SK-N-SH (cell line): ENCODE data around the gene TNNC1. TPM values are rescaled to one million over a fixed set of nuclear protein-coding genes. Genes with fewer than 3 reads are reported as not detected.

Experiments
- CTCF ChIA-PET: fragments of 300-600, 350-600 bp; formaldehyde crosslinking; extraction: SDS; loops from one replicate; lab custom pipeline; 2021; lab: Yijun Ruan, JAX
- POLR2A ChIA-PET: fragments of 350-600 bp; sonication (Branson Sonifier 250); formaldehyde crosslinking; extraction: SDS; loops from one replicate; lab custom pipeline; 2020; ENCODE audit warnings: antibody characterized with exemption, inconsistent platforms; lab: Yijun Ruan, JAX
- DNase-seq: peaks from one replicate; pipeline ENCODE4 v3.0.0; 2012
- H2AFZ ChIP-seq: fragments of 200-600 bp; sonication (generic); 2 replicates; pipeline ENCODE4 v1.8.1; 2016; ENCODE audit warnings: antibody characterized with exemption, mild to moderate bottlenecking, low read depth
- H3F3A ChIP-seq: fragments of 200-600 bp; sonication (generic); replicated peaks from 2 replicates; pipeline ENCODE3; 2016; ENCODE audit warnings: antibody characterized with exemption, mild to moderate bottlenecking; ENCODE audit not compliant: insufficient read depth
- H3K27ac ChIP-seq, 2 experiments: fragments of 200-500 bp in 1 of 2; fragments of 200-600 bp in 1 of 2; sonication (Bioruptor generic) in 1 of 2; sonication (generic), shearing (Covaris generic) in 1 of 2; 2 replicates each; pipeline versions ENCODE4 v1.5.1 to v1.6.1; 2014 to 2016; ENCODE audit warnings: low read depth in 2 of 2, inconsistent platforms in 1 of 2, low read length in 1 of 2, mild to moderate bottlenecking in 1 of 2, mixed read lengths in 1 of 2
- H3K27me3 ChIP-seq: fragments of 200-600 bp; sonication (generic), shearing (Covaris generic); 2 replicates; pipeline ENCODE4 v1.6.1; 2016; ENCODE audit warnings: mixed run types; ENCODE audit not compliant: insufficient read depth
- H3K36me3 ChIP-seq, 2 experiments: fragments of 200-500 bp in 1 of 2; fragments of 200-600 bp in 1 of 2; sonication (Bioruptor generic) in 1 of 2; sonication (generic) in 1 of 2; replicated peaks in 1 of 2; 2 replicates each; pipeline versions ENCODE3 to v1.5.1; 2014 to 2016; ENCODE audit warnings: low read length in 1 of 2, mild to moderate bottlenecking in 1 of 2; ENCODE audit not compliant: insufficient read depth in 2 of 2, control insufficient read depth in 1 of 2
- H3K4me1 ChIP-seq, 2 experiments: fragments of 200-500 bp in 1 of 2; fragments of 200-600 bp in 1 of 2; sonication (Bioruptor generic) in 1 of 2; sonication (generic), shearing (Covaris generic) in 1 of 2; 2 replicates each; pipeline versions ENCODE4 v1.5.1 to v1.6.1; 2014 to 2016; ENCODE audit warnings: low read depth in 1 of 2, low read length in 1 of 2, mixed run types in 1 of 2; ENCODE audit not compliant: insufficient read depth in 2 of 2, control insufficient read depth in 1 of 2
- H3K4me2 ChIP-seq: fragments of 200-600 bp; sonication (generic), shearing (Covaris generic); 2 replicates; pipeline ENCODE4 v1.6.1; 2017; ENCODE audit warnings: mixed run types
- H3K4me3 ChIP-seq, 2 experiments: fragments of 200-500 bp in 1 of 2; fragments of 200-600 bp in 1 of 2; sonication (Bioruptor generic) in 1 of 2; sonication (generic), shearing (Covaris generic) in 1 of 2; 2 replicates each; pipeline versions ENCODE4 v1.5.1 to v1.8.1; 2014 to 2016; ENCODE audit warnings: low read depth in 2 of 2, inconsistent platforms in 1 of 2, low read length in 1 of 2, mild to moderate bottlenecking in 1 of 2, mixed read lengths in 1 of 2, moderate library complexity in 1 of 2
- H3K79me2 ChIP-seq: fragments of 200-600 bp; sonication (generic); 2 replicates; pipeline ENCODE4 v1.8.1; 2017; ENCODE audit warnings: mild to moderate bottlenecking; ENCODE audit not compliant: insufficient read depth
- H3K9ac ChIP-seq: fragments of 200-600 bp; sonication (generic); 2 replicates; pipeline ENCODE4 v1.6.1; 2017; ENCODE audit warnings: mixed run types
- H3K9me2 ChIP-seq: fragments of 200-600 bp; sonication (generic); 2 replicates; pipeline ENCODE4 v1.6.1; 2017; ENCODE audit warnings: mixed run types
- H3K9me3 ChIP-seq: fragments of 200-600 bp; sonication (generic); 2 replicates; pipeline ENCODE4 v1.6.1; 2017; ENCODE audit warnings: mixed run types, mild to moderate bottlenecking, moderate library complexity
- H4K20me1 ChIP-seq: fragments of 200-600 bp; sonication (generic); 2 replicates; pipeline ENCODE4 v1.6.1; 2017; ENCODE audit warnings: mild to moderate bottlenecking, mixed run types; ENCODE audit not compliant: insufficient read depth
- EP300 ChIP-seq, 2 experiments: IDR thresholded peaks; 2 replicates each; pipeline versions ENCODE4 v1.4.0 to v1.6.1; 2012; ENCODE audit warnings: borderline replicate concordance in 1 of 2, low read depth in 1 of 2, low read length in 1 of 2
- EZH2phosphoT487 ChIP-seq: fragments of 200-600 bp; sonication (generic); IDR thresholded peaks from 2 replicates; pipeline ENCODE4 v1.6.1; 2017; ENCODE audit warnings: low read depth, mixed run types, mild to moderate bottlenecking, antibody characterized with exemption, moderate library complexity, borderline replicate concordance
- FOSL2 ChIP-seq: IDR thresholded peaks from 2 replicates; pipeline ENCODE4 v1.4.0; 2012; ENCODE audit warnings: low read depth, mild to moderate bottlenecking, moderate library complexity, borderline replicate concordance
- GABPA ChIP-seq: IDR thresholded peaks from 2 replicates; pipeline ENCODE4 v1.4.0; 2012; ENCODE audit warnings: low read depth, mild to moderate bottlenecking
- MXI1 ChIP-seq: IDR thresholded peaks from 2 replicates; pipeline ENCODE4 v1.6.1; 2012; ENCODE audit warnings: mild to moderate bottlenecking, low read depth, low read length, improper control_type of control experiment
- NRF1 ChIP-seq: IDR thresholded peaks from 2 replicates; pipeline ENCODE4 v1.6.1; 2012; ENCODE audit warnings: low read depth, mild to moderate bottlenecking, low read length
- POLR2AphosphoS5 ChIP-seq: IDR thresholded peaks from 2 replicates; pipeline ENCODE4 v1.6.1; 2012; ENCODE audit warnings: low read depth, low read length
- RAD21 ChIP-seq: IDR thresholded peaks from 2 replicates; pipeline ENCODE4 v1.6.1; 2012; ENCODE audit warnings: mild to moderate bottlenecking, low read length
- RFX5 ChIP-seq: IDR thresholded peaks from 2 replicates; pipeline ENCODE4 v1.6.1; 2012; ENCODE audit warnings: mild to moderate bottlenecking, improper control_type of control experiment, low read length
- SMC3 ChIP-seq: IDR thresholded peaks from 2 replicates; pipeline ENCODE4 v1.6.1; 2012; ENCODE audit warnings: low read depth, low read length, improper control_type of control experiment
- TAF1 ChIP-seq: IDR thresholded peaks from 2 replicates; pipeline ENCODE4 v1.6.1; 2012; ENCODE audit warnings: low read depth, mild to moderate bottlenecking, low read length, moderate library complexity, borderline replicate concordance
- TCF12 ChIP-seq: IDR thresholded peaks from 2 replicates; pipeline ENCODE4 v1.4.0; 2012
- WGBS: methylation state at CpG from one replicate; pipeline ENCODE4 v1.1.6; 2017; ENCODE audit warnings: low lambda C conversion rate; 5-methylcytosine and 5-hydroxymethylcytosine counted together
- polyA plus RNA-seq, 3 experiments: library from polyadenylated mRNA; depleted of rRNA; stranded (reverse); fragments of >200 nt; gene quantifications; 2 replicates each; pipeline ENCODE4 v1.2.3, GENCODE V29; 2012
- TF ChIP-seq, protein P1 (sequence below): IDR thresholded peaks from 2 replicates; pipeline ENCODE4 v1.4.0; 2012; ENCODE audit warnings: low read depth, borderline replicate concordance
- TF ChIP-seq, protein P2 (sequence below): fragments of 150-350 bp; IDR thresholded peaks from 2 replicates; pipeline ENCODE4 v1.6.1; 2016; ENCODE audit warnings: mild to moderate bottlenecking, low read depth, low read length
- TF ChIP-seq, protein P3 (sequence below): fragments of 200-600 bp; sonication (generic); IDR thresholded peaks from 2 replicates; pipeline ENCODE4 v1.6.1; 2017; ENCODE audit warnings: antibody characterized with exemption, mild to moderate bottlenecking, moderate library complexity

Gene TNNC1
- polyA plus RNA-seq, 1 of the 3 experiments (the other 2 are of a cell fraction) = 2.6 TPM

DNA sequence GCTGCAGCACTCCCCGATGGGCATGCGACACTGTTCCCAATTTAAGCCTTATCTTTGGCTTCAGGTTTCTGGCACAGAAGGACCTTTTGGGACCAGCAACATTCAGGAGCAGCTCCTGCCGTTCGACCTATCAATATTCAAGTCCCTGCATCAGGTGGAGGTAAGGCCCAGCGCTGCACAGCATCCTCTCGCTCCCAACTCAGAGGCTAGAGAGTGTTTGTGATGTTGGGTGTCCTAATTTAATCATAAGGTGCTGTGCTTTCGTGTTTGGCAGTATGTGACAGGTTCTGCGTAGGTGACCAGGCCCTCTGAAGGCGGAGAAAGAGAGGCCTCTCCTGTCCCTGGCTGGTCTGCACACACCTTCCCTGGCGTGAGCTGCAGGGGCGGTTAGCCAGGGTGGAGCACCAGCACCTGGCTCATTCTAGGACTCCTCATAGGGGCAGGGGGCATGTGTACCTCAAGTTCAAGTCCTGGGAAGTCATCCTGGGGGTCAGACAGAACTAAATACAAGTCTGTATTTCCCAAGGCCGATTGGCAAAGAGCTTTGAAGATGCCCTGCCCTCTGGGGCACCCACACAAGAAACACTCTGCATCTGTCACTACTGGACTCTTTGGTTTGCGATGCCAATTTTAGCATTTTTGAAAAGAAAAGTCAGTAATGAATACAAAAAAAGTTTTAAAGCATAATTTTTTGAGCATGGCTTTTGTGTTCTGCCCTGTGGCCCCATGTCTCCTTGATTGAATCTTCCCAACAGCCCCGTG lies 18.6 kb upstream of the TNNC1 start:
- peaks cover 51 to 52% of the 10 kb centered on the region in 2 experiments for H3K36me3 ChIP-seq
- H3K4me1 ChIP-seq = peaks cover 0 to 3% of the 10 kb centered on the region in 2 experiments; a peak in 1 of 4 replicates
- H3K9me3 ChIP-seq = no peaks in the 10 kb centered on the region
- H3K9me2 ChIP-seq = no peaks in the 10 kb centered on the region
- no peak for DNase-seq
- H4K20me1 ChIP-seq = 0 out of 2 replicates have a peak, but pooled peaks cover 15% of the 10 kb centered on the region
- H3K27ac ChIP-seq = no peak overlapping the region
- H3F3A ChIP-seq = no peaks in the 10 kb centered on the region
- no peak overlapping the region for H3K4me3 ChIP-seq
- CTCF ChIA-PET = interaction anchor here (0.6 to 8.0 kb wide), 44 partner anchors 10 to 490 kb away, joined by 3 to 53 read pairs (median 4); partner anchors contain the start of genes SEMA3G, TNNC1 and UQCC5
- no peak overlapping the region for H3K9ac ChIP-seq
- 64% methylated on average over 9 of the region's 14 CpGs for WGBS
- no peak overlapping the region for H2AFZ ChIP-seq
- TF ChIP-seq, protein P1, sequence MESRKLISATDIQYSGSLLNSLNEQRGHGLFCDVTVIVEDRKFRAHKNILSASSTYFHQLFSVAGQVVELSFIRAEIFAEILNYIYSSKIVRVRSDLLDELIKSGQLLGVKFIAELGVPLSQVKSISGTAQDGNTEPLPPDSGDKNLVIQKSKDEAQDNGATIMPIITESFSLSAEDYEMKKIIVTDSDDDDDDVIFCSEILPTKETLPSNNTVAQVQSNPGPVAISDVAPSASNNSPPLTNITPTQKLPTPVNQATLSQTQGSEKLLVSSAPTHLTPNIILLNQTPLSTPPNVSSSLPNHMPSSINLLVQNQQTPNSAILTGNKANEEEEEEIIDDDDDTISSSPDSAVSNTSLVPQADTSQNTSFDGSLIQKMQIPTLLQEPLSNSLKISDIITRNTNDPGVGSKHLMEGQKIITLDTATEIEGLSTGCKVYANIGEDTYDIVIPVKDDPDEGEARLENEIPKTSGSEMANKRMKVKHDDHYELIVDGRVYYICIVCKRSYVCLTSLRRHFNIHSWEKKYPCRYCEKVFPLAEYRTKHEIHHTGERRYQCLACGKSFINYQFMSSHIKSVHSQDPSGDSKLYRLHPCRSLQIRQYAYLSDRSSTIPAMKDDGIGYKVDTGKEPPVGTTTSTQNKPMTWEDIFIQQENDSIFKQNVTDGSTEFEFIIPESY = no peak
- no peak for TF ChIP-seq TCF12
- no peak for TF ChIP-seq EP300 (IDR thresholded peaks at IDR 0.05; ENCODE audit: borderline replicate concordance in 1 of 2, low read depth in 1 of 2, low read length in 1 of 2)
- POLR2A ChIA-PET = interaction anchor here (1.0 kb wide), 1 partner anchor 66 kb away, joined by 4 read pairs; no protein-coding TSS in a partner anchor
- H3K79me2 ChIP-seq = peaks cover 37% of the 10 kb centered on the region; the same call in 1 of the 2 replicates
- H3K27me3 ChIP-seq = no peaks in the 10 kb centered on the region
- H3K4me2 ChIP-seq = no peak overlapping the region

DNA sequence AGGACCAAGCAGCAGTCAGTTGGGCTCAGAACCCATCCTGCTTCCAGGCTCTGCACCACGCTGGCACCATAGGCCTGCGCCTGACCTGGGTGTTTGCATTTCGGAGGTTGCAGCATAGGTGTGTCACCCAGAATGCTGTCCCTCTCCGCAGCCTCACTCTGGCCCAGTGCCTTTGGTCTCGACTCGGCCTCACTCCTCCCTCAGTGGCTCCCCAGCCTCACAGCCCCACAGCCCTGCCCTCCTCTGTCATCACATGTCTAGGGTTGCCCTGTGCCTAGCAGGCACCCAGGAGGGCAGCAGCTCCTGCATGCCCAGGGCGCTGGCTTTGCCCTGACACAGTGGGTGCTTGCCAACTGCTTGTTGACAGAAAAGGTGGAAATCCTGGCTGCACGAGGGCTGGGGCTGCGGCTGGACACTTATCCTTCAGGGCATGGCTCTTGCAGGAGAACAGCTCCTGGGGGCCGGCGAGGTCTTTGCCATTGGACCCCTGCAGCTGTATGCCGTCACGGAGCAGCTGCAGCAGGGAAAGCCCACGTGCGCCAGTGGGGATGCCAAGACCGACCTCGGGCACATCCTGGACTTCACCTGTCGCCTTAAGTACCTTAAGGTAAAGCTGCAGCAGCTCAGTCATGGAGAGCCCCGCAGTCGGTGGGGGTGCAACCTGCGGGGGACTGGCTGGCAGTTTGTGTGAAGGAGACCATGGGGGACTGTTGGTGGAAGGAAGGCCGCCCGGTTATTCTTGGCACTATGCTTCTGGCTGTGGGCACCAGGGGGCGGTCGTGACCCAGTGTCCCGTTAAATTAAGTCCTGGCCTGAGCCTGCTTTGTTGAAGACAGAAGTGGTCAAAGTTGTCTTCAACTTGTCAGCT lies 17.8 kb upstream of the TNNC1 start:
- H3K27ac ChIP-seq = no peak overlapping the region
- H3K27me3 ChIP-seq = no peaks in the 10 kb centered on the region
- peak; percentile 83 for DNase-seq
- ChIA-PET CTCF (interaction anchor here (0.6 to 8.0 kb wide), 48 partner anchors 9 to 489 kb away, joined by 3 to 53 read pairs (median 4); partner anchors contain the start of genes SEMA3G, TNNC1 and UQCC5), POLR2A (no interaction called here)
- H4K20me1 ChIP-seq = peaks cover 16% of the 10 kb centered on the region; the same call in 1 of the 2 replicates
- H3K4me2 ChIP-seq = no peak overlapping the region
- H3K9ac ChIP-seq = no peak overlapping the region
- peaks cover 44 to 47% of the 10 kb centered on the region in 2 experiments for H3K36me3 ChIP-seq
- peaks cover 0 to 3% of the 10 kb centered on the region in 2 experiments; a peak in 1 of 4 replicates for H3K4me1 ChIP-seq
- WGBS = 49% methylated on average over 17 of the region's 26 CpGs
- TF ChIP-seq POLR2AphosphoS5 (no peak), FOSL2 (no peak), EZH2phosphoT487 (no peak), RAD21 (peak; percentile 89), MXI1 (0 out of 2 replicates have a peak, but pooled peaks have one; percentile 53), GABPA (no peak), RFX5 (no peak), TAF1 (no peak), NRF1 (no peak), SMC3 (peak; percentile 74)
- TF ChIP-seq, protein P1 = no peak
- TF ChIP-seq, protein P2, sequence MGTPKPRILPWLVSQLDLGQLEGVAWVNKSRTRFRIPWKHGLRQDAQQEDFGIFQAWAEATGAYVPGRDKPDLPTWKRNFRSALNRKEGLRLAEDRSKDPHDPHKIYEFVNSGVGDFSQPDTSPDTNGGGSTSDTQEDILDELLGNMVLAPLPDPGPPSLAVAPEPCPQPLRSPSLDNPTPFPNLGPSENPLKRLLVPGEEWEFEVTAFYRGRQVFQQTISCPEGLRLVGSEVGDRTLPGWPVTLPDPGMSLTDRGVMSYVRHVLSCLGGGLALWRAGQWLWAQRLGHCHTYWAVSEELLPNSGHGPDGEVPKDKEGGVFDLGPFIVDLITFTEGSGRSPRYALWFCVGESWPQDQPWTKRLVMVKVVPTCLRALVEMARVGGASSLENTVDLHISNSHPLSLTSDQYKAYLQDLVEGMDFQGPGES = no peak
- TF ChIP-seq, protein P3, sequence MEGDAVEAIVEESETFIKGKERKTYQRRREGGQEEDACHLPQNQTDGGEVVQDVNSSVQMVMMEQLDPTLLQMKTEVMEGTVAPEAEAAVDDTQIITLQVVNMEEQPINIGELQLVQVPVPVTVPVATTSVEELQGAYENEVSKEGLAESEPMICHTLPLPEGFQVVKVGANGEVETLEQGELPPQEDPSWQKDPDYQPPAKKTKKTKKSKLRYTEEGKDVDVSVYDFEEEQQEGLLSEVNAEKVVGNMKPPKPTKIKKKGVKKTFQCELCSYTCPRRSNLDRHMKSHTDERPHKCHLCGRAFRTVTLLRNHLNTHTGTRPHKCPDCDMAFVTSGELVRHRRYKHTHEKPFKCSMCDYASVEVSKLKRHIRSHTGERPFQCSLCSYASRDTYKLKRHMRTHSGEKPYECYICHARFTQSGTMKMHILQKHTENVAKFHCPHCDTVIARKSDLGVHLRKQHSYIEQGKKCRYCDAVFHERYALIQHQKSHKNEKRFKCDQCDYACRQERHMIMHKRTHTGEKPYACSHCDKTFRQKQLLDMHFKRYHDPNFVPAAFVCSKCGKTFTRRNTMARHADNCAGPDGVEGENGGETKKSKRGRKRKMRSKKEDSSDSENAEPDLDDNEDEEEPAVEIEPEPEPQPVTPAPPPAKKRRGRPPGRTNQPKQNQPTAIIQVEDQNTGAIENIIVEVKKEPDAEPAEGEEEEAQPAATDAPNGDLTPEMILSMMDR = peak; percentile 82
- TF ChIP-seq, all 33 proteins: peak for 4
- H3K9me2 ChIP-seq = no peaks in the 10 kb centered on the region
- no peaks in the 10 kb centered on the region for H3K9me3 ChIP-seq
- no peak overlapping the region for H3K4me3 ChIP-seq
- H3K79me2 ChIP-seq = peaks cover 45% of the 10 kb centered on the region; the same call in 1 of the 2 replicates
- no peak overlapping the region for H2AFZ ChIP-seq
- H3F3A ChIP-seq = no peaks in the 10 kb centered on the region
